ENCODE measurements around the gene NPL.

- TF ChIP-seq POLR2AphosphoS5 (IDR thresholded peaks at IDR 0.05; ENCODE audit: insufficient read depth, low read depth, low read length), result no peak
- TF ChIP-seq, protein P1, sequence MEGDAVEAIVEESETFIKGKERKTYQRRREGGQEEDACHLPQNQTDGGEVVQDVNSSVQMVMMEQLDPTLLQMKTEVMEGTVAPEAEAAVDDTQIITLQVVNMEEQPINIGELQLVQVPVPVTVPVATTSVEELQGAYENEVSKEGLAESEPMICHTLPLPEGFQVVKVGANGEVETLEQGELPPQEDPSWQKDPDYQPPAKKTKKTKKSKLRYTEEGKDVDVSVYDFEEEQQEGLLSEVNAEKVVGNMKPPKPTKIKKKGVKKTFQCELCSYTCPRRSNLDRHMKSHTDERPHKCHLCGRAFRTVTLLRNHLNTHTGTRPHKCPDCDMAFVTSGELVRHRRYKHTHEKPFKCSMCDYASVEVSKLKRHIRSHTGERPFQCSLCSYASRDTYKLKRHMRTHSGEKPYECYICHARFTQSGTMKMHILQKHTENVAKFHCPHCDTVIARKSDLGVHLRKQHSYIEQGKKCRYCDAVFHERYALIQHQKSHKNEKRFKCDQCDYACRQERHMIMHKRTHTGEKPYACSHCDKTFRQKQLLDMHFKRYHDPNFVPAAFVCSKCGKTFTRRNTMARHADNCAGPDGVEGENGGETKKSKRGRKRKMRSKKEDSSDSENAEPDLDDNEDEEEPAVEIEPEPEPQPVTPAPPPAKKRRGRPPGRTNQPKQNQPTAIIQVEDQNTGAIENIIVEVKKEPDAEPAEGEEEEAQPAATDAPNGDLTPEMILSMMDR (IDR thresholded peaks at IDR 0.05; ENCODE audit: extremely low read depth in 1 of 2, insufficient read depth in 1 of 2, low read depth in 1 of 2, low read length in 2 of 2), result no peak
Measured at GRCh38 chr1:182785181-182785580, 4.4 kb upstream of the NPL start.
